NT2/D1 (cell line): ENCODE measurements around the gene TTC31.

Experiments
- YY1 ChIP-seq: IDR thresholded peaks from 2 replicates; pipeline ENCODE4 v1.6.1; 2011; ENCODE audit not compliant: insufficient read length, insufficient read depth
- ZNF274 ChIP-seq: IDR thresholded peaks from 2 replicates; pipeline ENCODE4 v1.6.1; 2011; ENCODE audit warnings: mild to moderate bottlenecking, low read depth, low read length

GRCh38 chr2:74514368-74515270, 31.7 kb downstream of the TTC31 start, which contains the start of gene TLX2:
- TF ChIP-seq YY1 (no peak), ZNF274 (no peak)
